Islet of Langerhans (tissue), 1 donor: ENCODE results near the gene ARHGAP26.

Experiments used
- FAIRE-seq: peaks from one replicate; lab custom pipeline; 2011; peaks lifted over from hg19 to GRCh38; lab: Jason Lieb, UNC

Gene ARHGAP26

DNA sequence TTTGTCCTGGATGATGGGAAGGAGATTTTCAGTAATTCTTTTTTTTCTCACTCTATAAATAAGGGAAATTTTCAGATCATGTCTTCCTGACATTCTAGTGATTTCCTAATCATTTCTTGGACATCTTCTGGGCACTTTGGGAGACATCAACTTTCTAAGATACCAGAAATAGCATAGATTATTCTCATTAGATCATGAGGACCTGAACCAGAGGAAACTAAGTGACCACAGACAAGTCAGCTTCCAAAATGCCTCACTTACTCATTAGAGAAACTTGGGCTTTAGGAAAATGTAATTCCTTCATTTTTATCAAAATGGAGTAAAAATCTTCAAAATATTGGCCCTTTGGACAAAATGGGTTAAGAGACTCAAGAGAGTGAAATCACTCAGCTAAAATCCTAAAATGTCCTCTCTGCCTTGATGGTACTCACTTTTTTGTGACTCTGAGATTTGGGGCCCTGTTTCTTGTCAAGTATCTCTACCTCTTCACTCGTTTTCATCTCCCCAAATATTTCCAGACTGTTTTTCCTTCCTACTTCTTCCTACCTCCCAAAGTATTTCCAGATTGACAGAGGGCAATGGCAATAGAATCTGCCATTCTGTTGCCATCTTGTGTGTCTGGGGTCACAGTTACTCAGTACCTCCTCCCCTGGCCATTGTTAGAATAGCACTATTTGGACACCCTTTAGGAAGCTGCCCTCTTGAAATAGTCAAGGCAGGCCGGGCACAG lies 438.8 kb downstream of the ARHGAP26 start:
- FAIRE-seq: no peak

DNA sequence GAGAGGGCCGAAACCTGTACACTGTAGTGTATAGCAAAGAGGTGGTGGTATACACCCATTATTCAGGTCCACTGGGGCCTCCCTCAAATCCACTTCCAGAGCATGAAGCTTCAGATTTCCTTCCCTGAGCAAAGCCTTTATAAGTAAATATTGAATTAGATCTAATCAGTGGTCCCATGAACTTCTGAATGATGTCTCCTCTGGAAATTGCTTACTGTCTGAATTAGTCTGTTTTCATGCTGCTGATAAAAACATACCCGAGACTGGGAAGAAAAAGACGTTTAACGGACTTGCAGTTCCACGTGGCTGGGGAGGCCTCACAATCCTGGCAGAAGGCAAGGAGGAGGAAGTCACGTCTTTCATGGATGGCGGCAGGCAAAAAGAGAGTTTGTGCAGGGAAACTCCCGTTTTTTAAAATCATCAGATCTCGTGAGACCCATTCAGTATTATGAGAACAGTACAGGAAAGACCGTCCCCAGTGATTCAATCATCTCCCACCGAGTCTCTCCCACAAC lies 439.8 kb downstream of the ARHGAP26 start:
- no peak for FAIRE-seq

DNA sequence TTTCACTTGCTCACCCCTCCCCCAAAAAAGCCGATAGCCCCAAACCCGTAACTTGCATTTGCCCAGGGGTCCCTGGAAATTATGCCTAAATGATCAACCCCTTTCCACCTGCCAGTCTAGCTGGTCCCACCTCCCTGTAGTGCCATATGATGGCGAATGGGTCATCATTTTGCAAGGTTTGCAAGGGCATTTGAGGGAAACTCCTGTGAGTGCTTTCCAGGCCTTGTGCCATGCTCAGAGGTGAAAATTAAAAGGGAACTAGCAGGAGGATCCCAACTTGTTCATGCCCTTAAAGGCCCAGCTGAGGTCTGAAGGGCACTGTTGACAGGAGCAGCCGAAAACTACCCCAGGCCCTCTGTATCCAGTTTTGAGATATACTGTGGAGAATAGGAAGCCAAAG lies 440.4 kb downstream of the ARHGAP26 start:
- no peak for FAIRE-seq

DNA sequence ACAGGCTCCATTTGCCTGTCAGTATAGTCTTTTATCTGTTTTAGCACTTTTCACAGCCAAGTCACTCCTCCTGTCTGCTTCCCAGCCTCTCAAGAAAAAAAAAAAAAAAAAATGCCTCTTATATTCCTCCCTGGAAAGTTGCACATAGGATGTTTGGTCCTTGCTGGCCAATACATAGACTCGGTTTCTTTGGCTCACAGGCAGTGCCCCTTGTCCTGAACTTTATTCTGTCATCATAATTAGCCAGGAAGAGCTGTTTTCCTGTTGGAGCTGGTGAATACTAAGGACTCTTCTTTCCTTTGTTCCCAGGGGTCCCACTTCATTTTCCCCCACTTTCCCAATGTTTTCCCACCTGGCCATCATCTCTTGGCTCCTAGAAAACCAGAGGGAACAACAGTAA lies 442.1 kb downstream of the ARHGAP26 start:
- no peak for FAIRE-seq

- no peak for FAIRE-seq
These were observed 443.2 kb downstream of the ARHGAP26 start for GRCh38 chr5:143213231-143213850.

- FAIRE-seq: no peak
These were observed 443.7 kb downstream of the ARHGAP26 start for GRCh38 chr5:143213851-143214363.

- FAIRE-seq: no peak
These were observed 444.3 kb downstream of the ARHGAP26 start for GRCh38 chr5:143214458-143214857.

- FAIRE-seq: no peak
These were observed 444.7 kb downstream of the ARHGAP26 start for GRCh38 chr5:143214890-143215289.

DNA sequence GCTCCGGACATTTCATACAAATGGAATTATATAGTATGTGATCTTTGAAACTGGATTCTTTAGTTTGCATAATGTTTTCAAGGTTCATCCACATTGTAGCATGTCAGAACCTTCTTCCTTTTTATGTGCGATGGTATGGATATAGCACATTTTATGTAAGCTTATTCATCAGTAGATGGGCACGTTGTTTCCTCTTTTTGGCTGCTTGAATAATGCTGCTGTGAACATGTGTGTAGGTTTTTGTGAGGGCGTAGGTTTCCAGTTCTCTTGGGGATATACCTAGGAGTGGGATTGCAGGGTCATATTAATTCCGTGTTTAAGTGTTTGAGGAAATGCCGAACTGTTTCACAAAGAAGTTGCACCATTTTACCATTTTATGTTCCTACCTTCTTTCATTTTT lies 445.5 kb downstream of the ARHGAP26 start:
- no peak for FAIRE-seq

DNA sequence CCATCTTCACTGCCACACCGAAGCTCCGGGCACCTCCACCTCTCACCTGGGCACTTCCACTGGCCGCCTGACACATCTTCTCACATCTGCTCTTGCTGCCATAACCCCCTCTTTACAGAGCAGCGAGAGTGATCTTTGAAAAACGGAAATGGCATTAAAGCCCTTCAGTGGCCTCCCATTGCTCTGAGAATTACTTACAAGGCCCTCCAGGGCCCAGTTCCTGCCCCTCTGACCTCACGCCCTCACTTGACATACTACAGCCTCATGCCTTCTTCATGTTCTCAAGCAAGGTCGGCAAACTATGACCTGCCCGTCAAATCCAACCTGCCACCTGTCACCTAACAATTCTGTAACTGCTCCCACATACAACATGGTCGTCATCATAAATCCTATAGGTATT lies 446.0 kb downstream of the ARHGAP26 start:
- no peak for FAIRE-seq

GRCh38 chr5:143217065-143217803 lies 447.1 kb downstream of the ARHGAP26 start:
- FAIRE-seq: no peak

- no peak for FAIRE-seq
These were observed 447.6 kb downstream of the ARHGAP26 start for GRCh38 chr5:143217804-143218160.

- FAIRE-seq: no peak
These were observed 448.5 kb downstream of the ARHGAP26 start for GRCh38 chr5:143218517-143219170.

DNA sequence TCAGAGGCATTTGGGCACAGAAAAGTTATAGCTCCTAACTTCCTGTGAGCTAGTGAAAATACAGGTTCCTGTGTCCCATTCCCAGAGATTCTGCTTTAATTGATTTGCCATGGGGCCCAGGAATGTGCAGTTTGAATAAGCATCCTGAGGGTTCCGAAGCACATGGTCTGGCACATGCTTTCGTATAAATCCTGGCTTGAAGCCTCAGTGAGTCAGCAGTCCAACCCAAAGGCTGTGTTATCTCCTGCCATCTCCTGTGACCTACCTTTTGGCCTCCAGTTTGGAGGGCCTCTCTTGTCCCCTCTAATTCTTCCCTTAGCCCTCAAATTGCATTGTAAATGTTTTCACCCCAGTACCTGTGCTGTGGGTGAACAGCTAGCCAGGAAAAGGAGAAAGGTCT lies 449.5 kb downstream of the ARHGAP26 start:
- no peak for FAIRE-seq

GRCh38 chr5:143220748-143221251 lies 450.6 kb downstream of the ARHGAP26 start:
- no peak for FAIRE-seq

GRCh38 chr5:143222287-143223231 lies 452.4 kb downstream of the ARHGAP26 start:
- no peak for FAIRE-seq

GRCh38 chr5:143224672-143225071 lies 454.5 kb downstream of the ARHGAP26 start:
- no peak for FAIRE-seq

DNA sequence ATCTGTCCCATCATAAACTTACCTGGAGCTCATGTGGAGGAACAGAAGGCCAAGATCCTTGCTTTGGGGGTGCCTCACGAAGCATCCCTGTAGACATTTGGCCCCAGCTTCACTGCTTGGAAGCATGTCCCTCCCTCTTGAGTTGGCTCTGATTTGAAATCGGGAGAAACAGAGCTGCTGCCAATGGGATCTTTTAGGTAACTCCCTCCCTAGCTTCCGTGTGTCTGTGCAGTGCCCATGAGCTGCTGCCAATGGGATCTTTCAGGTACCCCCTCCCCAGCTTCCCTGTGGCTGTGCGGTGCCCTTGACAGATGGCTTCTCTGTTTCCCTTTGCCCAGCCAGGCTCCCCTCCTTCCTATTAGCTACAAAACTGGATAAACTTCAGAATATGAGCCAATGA lies 455.3 kb downstream of the ARHGAP26 start:
- no peak for FAIRE-seq

GRCh38 chr5:143226361-143226760 lies 456.2 kb downstream of the ARHGAP26 start:
- FAIRE-seq: no peak

DNA sequence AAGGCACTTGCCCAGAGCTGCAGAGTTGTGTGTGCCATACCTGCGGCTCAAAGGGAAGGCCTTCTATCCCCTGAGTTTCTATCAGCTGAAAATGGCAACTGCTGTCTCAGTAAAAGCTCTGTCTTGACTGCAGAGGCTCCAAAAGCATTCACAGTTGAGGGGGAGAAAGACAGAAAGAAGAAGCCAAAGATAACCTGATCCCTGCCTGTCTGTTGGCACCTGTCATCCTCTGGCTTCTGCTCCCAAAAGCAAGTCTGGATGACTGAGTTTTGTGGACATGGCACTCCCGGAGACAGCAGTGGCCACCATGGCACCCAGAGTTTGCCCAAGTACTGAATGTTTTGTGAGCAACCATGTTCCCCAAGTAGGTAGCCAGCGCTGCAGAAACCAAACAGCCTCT lies 456.7 kb downstream of the ARHGAP26 start:
- no peak for FAIRE-seq

- no peak for FAIRE-seq
These were observed 457.1 kb downstream of the ARHGAP26 start for GRCh38 chr5:143227301-143227700.
